ENCODE measurements around the gene ATF5.

ATF5 gene

DNA sequence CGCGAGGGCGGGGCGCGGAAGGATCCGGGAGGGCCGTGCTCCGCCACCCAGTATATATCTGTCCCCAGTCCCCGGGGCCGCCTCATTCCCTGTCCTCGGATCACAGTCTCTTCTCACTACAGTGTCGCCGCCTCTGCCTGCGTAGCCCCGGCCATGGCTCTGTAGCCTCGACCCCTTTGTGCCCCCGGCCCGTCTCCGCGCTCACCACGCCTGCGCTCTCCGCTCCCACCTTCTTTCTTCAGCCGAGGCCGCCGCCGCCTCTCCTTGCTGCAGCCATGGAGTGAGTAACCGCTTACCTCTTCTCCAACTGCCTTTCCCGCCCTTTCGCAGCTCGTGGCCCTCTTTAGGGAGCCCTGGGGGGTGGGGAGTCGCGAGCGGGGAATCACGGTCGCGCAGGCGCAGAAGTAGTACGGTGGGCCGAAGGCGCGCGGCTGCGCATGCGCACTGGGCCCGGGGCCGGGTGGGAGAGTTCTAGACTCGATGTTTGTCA is at the start of gene ATF5, which contains the start of gene NUP62:
Gene ATF5 (plus strand): TSS at position 85 of the 490 bp plus-strand sequence. CDS start 1,646 bp downstream, outside the sequence.
Gene NUP62 (minus strand): TSS at position 384 of the 490 bp plus-strand sequence. CDS start 19,697 bp downstream, outside the sequence.
- peak; percentile 97 for DNase-seq

DNA sequence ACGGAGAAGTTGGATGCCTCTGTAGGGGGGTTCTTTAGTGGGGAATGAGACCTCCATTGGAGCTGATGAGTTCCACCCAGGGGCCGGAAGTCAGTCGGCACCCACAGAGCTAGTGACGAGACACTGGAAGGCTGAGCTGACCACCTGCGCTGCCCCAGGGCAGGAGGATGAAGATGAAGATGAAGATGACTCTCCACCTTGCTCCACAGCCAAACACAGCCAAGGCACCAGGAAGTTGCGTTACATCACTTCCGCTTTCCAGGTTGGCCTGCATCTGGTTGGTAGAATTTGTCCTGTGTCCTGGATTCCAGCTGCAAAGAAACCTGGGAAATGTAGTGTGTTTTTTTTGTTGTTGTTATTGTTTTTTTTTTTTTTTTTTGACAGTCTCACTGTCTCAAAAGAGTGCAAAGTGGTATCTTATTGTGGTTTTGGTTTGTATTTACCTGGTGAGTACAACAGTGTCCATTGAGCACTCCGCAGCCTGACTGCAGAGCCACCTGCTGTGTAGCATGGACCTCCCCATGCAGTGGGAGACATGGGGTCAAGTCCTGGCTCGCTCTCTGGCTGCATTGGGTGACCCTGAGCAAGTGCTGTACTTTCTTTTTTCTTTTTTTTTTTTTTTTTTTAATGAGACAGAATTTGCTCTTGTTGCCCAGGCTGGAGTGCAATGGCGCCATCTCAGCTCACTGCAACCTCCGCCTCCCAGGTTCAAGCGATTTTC is 49.6 kb upstream of the ATF5 start:
- DNase-seq = no peak

- DNase-seq = no peak
Measured at GRCh38 chr19:49880162-49880869, 48.7 kb upstream of the ATF5 start.

- no peak for DNase-seq
Measured at GRCh38 chr19:49881186-49881585, 47.8 kb upstream of the ATF5 start.

DNA sequence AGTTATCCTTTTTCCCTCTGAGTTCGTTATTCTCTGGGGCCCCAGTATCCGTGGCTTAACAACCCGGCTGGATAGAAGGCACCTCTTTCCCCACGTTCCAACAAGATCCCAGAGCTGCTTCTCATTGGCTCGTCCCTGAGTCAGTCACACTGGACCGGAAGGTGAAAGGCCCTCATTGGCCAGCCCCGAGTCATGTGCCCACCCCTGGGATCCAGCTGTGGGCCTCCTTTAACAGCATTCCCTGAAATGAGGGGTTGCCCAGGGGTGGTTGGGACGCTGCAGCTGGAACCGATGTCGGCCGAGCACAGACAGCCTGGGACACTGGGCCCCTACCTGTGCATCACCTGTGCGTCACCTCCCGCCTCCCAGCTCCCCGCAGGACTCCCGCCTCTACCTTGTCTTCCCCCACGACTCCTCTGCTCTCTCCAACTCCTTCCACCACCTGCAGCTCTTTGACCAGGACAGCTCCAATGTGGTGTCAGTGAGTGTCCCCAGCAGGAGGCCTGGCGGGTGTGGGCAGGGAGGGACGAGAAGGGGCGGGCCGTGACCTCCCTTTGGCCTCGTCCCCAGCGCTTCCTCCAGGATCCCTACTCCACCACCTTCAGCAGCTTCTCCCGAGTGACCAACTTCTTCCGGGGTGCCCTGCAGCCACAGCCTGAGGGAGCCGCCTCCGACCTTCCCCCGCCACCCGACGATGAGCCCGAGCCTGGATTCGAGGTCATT is 47.2 kb upstream of the ATF5 start:
- no peak for DNase-seq

DNA sequence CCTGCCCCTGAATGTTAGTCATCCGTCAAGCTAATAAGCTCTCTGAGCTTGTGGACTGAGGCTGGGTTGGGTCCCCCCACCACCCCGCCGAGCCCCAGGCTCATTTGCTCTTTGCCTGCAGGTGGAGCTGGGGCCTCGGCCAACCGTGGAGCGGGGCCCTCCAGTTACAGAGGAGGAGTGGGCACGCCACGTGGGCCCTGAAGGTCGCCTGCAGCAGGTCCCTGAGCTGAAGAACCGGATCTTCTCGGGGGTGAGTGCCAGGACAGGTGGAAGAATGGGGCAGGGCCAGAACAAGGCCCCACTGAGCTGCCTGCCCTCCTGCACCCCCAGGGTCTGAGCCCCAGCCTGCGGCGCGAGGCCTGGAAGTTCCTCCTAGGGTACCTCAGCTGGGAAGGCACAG is 46.4 kb upstream of the ATF5 start:
- no peak for DNase-seq

DNA sequence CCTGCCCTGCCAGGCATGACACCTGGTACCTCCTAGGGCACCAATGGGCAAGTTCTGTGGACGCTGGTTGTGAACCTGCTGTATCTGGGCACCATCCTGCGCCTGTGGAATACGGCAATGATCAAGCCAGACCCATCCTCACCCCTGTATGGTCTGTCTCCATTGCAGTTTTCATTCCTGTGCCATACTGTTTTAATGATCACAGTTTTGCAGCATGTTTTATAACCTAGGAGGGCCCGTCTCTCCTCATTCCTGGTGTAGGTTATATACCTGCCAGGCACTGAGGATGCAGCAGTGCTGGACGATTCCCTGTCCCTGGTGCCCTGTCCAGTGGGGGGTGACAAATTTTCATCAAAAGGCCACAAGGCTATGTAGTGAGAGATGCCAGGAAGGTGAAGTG is 45.9 kb upstream of the ATF5 start:
- no peak for DNase-seq

- no peak for DNase-seq
Measured at GRCh38 chr19:49884109-49884508, 44.9 kb upstream of the ATF5 start.

- DNase-seq = no peak
Measured at GRCh38 chr19:49884760-49885159, 44.2 kb upstream of the ATF5 start.

GRCh38 chr19:49887037-49887664 is 41.9 kb upstream of the ATF5 start:
- no peak for DNase-seq

GRCh38 chr19:49887665-49888509 is 41.1 kb upstream of the ATF5 start:
- DNase-seq = no peak

DNA sequence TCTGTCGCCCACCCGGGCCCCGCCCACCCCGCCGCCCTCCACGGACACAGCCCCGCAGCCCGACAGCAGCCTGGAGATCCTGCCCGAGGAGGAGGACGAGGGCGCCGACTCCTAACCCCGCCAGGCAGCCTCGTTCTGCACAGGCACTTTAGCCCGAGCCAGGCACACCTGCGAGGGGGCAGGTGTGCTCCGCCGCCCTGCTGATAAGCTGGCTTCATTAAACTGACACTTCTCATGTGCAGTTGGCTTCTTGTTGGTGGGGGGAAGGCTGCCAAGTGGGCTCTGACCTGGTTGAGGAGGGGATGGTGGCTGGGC is 40.5 kb upstream of the ATF5 start:
- no peak for DNase-seq

GRCh38 chr19:49889038-49889686 is 39.8 kb upstream of the ATF5 start:
- DNase-seq = no peak

DNA sequence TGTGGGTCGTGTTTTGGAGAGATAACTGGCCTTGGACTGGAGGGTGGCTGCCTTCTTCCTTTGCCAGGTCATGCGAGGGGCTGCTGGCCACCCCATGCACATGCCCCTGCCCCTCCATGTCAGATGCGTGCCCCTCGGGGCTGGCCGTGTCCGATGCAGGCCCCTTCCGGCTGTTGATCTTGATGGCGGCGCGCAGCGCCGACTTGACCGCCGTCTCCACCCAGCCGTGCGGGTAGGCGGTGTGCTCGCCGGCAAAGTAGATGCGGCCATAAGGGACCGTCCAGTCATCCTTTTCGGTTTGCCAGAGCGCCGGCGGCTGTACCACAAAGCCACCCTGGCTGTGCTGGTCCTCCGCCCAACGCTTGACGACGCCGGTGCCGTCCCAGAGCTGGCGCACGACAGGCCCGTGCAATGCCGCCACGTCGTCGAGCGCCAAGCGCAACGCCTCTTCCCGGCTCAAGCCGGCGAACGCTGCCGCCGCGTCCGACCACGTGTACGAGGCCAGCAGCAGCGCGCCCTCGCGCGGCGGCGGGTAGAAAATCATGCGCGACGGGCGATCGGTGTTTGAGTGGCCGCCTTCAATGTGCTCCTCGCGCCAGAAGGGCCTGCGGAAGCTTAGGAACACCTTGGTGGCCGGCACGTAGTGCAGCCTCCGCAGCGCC is 39.2 kb upstream of the ATF5 start:
- DNase-seq = peak; percentile 91

- peak; percentile 90 for DNase-seq
Measured at GRCh38 chr19:49890349-49891311, 38.4 kb upstream of the ATF5 start.

DNA sequence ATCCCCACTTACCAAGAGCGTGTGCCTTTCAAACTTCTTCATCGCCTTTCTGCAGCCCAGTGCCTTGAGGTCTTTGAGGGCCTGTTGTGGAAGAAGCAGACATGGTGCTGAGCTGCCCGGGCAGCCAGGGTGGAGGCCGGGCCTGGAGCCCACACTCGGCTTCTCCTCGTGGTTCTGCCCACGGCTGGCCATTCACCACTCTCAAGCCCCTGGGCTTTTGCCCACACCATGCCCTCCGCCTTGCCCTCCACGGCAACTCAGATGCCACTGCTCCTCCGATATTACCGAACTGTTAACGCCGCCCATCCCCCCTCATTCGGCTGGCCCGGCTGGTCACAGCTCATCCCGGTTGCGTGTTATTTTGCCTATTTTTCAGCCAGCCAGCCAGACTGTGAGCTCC is 37.6 kb upstream of the ATF5 start:
- no peak for DNase-seq

- DNase-seq = no peak
Measured at GRCh38 chr19:49892716-49893115, 36.3 kb upstream of the ATF5 start.

- no peak for DNase-seq
Measured at GRCh38 chr19:49894011-49894664, 34.9 kb upstream of the ATF5 start.

GRCh38 chr19:49894879-49895565 is 34.0 kb upstream of the ATF5 start:
- DNase-seq = peak; percentile 80

All from activated effector memory CD4-positive, alpha-beta T cell treated with anti-CD3 and anti-CD28 coated beads, Interleukin-2, amount 50 U/mL, for 16 hours (primary cell).